Measurements from ENCODE around the gene IPO11.
"Not testable (repeated sequence)": the region's sequence is repeated elsewhere in the genome, so short reads cannot be mapped to it uniquely, and the experiment has no call there.

The IPO11 gene

DNA sequence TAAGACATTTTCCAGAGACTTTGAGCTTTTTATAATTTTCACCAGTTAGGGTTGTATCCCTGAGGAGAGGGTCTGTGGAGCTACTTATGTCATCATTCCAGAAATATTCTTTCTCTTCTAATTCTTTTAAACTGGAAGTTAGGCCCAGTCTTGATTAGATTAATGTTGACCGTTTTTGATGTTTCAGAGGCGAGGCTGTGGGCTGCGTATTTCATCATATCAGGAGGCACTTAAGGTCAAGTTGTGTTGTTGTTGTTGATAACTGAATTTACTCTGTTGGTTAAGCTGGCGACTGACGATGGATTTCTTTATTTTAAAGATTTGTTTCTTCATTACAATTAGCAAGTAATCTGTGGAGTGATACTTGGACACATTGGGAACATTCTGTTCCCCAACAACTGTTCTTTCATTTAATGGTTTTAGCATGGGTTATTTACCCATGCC is 20.1 kb downstream of the IPO11 start:
- no peak for DNase-seq

DNA sequence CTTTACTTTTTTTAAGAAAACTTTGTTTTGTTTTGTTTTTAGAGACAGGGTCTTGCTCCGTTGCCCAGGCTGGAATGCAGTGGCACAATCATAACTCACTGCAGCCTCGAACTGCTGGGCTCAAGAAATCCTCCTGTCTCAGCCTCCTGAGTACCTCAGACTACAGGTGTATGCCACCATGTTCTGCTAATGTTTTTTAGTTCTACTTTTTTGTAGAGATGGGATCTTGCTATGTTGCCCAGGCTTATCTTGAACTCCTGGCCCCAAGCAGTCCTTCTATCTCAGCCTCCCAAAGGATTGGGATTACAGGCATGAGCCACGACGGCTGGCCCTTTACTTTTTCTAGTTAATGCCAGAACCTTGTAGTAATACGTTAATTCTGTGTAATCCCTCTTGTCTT is 36.0 kb downstream of the IPO11 start:
- DNase-seq = no peak

GRCh38 chr5:62450259-62450658 is 37.7 kb downstream of the IPO11 start:
- no peak for DNase-seq

- no peak for DNase-seq
These were observed 44.5 kb downstream of the IPO11 start for GRCh38 chr5:62457071-62457470.

GRCh38 chr5:62460578-62460983 is 48.0 kb downstream of the IPO11 start:
- peak; percentile 10 for DNase-seq

DNA sequence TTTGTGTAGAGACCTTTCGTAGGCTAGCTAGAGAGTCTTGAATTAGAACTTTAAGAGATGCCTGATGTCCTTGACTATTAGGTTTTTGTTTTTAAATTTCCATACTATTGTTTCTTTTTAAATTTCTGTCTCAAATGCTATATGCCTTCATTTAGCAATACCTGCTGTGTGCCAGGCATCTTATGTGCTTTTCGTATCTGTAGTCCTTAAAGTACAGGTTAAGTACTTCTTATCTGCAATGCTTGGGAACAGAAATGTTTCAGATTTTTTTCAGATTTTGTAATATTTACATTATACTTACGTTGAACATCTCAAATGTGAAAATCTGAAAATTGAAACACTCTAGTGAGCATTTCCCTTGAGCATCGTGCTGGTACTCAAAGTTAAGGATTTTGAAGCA is 49.0 kb downstream of the IPO11 start:
- no peak for DNase-seq

DNA sequence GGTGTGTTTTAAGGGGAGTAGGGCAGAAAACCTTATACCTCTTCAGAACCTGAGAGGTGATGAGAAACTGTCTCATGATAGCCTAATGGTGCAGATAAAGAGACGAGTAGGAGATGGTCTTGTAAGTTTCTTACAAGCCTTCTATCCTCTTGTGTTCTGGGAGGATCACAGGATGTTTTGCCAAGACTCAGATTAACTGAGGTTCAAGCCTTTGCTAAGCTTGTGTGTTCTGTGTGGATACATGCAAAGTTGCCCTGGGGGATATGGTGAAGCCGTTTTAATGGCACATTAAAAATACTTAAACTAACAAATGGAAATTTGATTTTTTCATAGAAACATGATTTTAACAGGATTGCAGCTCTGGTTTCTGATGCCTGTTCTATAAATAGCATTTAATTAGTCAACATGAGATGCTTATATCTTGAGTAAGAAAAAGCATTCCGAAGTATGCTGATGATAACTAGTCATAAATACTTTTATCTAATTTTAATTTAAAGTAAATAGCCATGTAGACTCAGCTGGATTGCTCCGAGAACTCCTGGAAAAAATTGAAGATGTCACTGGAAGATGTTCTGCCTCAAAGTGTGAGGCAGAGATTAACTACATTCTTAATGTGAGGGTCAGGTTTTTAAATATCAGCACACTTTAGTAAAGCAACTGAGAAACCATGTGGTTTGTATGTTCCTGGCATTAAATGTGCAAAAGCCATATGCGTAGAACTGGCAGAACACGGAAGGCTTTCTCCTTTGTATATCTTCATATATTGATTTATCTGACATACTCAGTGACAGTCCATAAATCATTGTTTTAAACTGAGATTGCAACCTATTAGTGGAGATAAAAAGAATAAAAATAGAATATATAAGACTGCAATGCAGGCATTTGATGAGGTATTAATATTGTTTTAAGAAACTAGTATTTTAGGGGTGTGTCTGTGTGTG is 53.7 kb downstream of the IPO11 start:
- DNase-seq = no peak

GRCh38 chr5:62473209-62473608 is 60.6 kb downstream of the IPO11 start:
- no peak for DNase-seq

GRCh38 chr5:62475072-62475471 is 62.5 kb downstream of the IPO11 start:
- no peak for DNase-seq

DNA sequence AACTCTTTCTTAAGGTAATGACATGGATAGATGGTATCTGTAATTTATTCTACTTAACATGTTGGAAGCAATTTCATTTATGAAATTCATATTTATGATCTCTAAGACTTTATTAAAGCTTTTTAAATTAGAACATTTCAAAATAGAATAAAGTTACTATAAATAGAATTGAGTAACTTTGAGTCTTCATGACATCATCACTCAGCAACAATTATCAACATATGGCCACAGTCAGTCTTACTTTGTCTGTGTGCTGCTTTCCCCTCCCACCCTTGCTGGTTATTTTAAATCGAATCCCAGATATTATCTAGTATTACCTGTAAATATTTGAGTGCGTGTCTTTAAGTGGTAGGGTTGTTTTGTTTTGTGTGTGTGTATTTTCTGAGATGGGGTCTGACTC is 65.2 kb downstream of the IPO11 start:
- DNase-seq = no peak

- no peak for DNase-seq
These were observed 71.0 kb downstream of the IPO11 start for GRCh38 chr5:62483556-62483955.

- no peak for DNase-seq
These were observed 74.1 kb downstream of the IPO11 start for GRCh38 chr5:62486672-62487071.

GRCh38 chr5:62488531-62488930 is 76.0 kb downstream of the IPO11 start:
- DNase-seq = no peak

DNA sequence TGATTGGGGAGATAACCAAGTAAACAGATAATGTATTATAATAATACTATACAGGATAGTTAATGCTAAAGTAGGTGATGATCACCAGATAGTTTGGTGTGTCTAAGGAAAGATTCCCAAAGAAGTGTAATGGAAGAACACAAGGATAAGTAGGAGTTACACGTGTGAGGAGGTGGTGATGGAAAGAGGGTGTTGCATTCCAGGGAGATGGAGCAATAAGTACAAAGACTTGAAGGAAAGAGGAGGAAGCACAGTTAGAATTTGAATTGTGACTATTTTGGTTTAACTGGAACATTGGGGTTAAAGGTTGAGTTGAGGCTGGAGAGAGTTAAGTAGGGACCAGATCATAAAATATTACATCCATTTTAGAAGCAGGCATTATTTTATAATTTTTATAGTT is 76.9 kb downstream of the IPO11 start:
- DNase-seq = no peak

GRCh38 chr5:62494772-62495171 is 82.2 kb downstream of the IPO11 start:
- DNase-seq = no peak

GRCh38 chr5:62496876-62497275 is 84.3 kb downstream of the IPO11 start:
- no peak for DNase-seq

DNA sequence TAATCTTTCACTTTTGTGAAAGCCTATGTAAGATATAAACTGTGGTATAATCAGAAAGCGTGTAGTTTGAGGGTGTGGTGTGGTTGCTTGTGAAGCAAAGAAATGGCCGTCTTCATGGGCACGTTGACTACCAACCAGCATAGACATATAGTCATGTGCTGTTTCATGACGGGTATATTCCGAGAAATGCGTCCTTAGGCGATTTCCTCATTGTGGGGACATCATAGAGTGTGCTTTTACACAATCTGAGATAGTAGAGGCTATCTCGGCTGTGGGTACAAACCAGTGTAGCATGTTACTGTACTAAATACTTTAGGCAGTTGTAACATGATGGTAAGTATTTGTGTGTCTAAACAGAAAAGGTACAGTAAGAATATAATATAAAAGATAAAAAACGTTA is 86.4 kb downstream of the IPO11 start:
- no peak for DNase-seq

- DNase-seq = no peak
These were observed 87.2 kb downstream of the IPO11 start for GRCh38 chr5:62499756-62500155.

- DNase-seq = no peak
These were observed 90.0 kb downstream of the IPO11 start for GRCh38 chr5:62502456-62503101.

DNA sequence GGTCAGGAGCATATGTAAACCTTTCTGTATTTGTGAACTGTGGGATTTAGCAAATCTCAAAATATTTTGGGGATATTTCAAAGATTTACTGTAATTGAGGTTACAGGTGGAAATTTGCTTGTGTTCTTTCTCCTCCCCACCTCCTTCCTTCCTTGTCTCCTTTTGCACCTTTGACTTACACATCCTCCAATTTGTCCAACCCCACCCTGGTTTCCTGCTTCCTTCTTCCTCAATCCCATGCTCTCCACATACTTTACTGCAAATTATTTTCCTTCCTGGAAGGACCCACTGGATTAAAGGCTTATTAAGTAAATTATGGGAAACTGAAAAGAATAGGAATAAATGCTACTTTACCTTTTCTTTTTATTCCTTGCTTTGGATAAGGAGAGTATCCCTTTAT is 91.6 kb downstream of the IPO11 start:
- DNase-seq = no peak

- DNase-seq = no peak
These were observed 94.3 kb downstream of the IPO11 start for GRCh38 chr5:62506659-62507460.

DNA sequence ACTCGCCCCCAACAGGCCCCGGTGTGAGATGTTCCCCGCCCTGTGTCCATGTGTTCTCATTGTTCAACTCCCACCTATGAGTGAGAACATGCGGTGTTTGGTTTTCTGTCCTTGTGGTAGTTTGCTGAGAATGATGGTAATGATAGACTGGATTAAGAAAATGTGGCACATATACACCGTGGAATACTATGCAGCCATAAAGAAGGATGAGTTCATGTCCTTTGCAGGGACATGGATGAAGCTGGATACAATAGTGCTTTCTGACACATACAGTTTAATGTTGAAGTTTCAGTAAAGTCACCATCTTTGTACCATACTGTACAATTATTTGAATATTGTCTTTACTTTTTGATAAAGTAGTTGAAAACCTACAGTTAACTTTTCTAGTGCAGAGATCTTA is 96.2 kb downstream of the IPO11 start:
- DNase-seq = not testable (repeated sequence)

- DNase-seq = no peak
These were observed 97.2 kb downstream of the IPO11 start for GRCh38 chr5:62509806-62510205.

Measured in right kidney (tissue), 1 donor.